Measurements from ENCODE around the gene LRP4.

LRP4 gene

GRCh38 chr11:46894506-46894905, 23.8 kb downstream of the LRP4 start:
- no peak for DNase-seq (ENCODE audit: low read depth in 2 of 2)

- no peak for DNase-seq (ENCODE audit: low read depth in 2 of 2)
These were observed 25.5 kb downstream of the LRP4 start for GRCh38 chr11:46892838-46893237.

GRCh38 chr11:46892109-46892508, 26.2 kb downstream of the LRP4 start:
- DNase-seq (ENCODE audit: low read depth in 2 of 2): no peak

GRCh38 chr11:46890665-46891064, 27.7 kb downstream of the LRP4 start:
- DNase-seq (ENCODE audit: low read depth in 2 of 2): no peak

GRCh38 chr11:46889689-46890475, 28.5 kb downstream of the LRP4 start:
- peak; percentile 47 to 51 for DNase-seq (ENCODE audit: low read depth in 2 of 2)

- DNase-seq (ENCODE audit: low read depth in 2 of 2): no peak
These were observed 29.1 kb downstream of the LRP4 start for GRCh38 chr11:46889251-46889650.

GRCh38 chr11:46888636-46889035, 29.7 kb downstream of the LRP4 start:
- DNase-seq (ENCODE audit: low read depth in 2 of 2): no peak

- DNase-seq (ENCODE audit: low read depth in 2 of 2): no peak
These were observed 32.1 kb downstream of the LRP4 start for GRCh38 chr11:46886211-46886610.

- no peak for DNase-seq (ENCODE audit: low read depth in 2 of 2)
These were observed 39.2 kb downstream of the LRP4 start for GRCh38 chr11:46879056-46879585.

GRCh38 chr11:46877580-46877979, 40.8 kb downstream of the LRP4 start:
- DNase-seq (ENCODE audit: low read depth in 2 of 2): no peak

- DNase-seq (ENCODE audit: low read depth in 2 of 2): no peak
These were observed 41.9 kb downstream of the LRP4 start for GRCh38 chr11:46876471-46876870.

- DNase-seq (ENCODE audit: low read depth in 2 of 2): no peak
These were observed 43.8 kb downstream of the LRP4 start for GRCh38 chr11:46874586-46874985.

- no peak for DNase-seq (ENCODE audit: low read depth in 2 of 2)
These were observed 49.4 kb downstream of the LRP4 start for GRCh38 chr11:46868912-46869311.

- no peak for DNase-seq (ENCODE audit: low read depth in 2 of 2)
These were observed 53.0 kb downstream of the LRP4 start for GRCh38 chr11:46865340-46865739.

- DNase-seq (ENCODE audit: low read depth in 2 of 2): no peak
These were observed 58.1 kb downstream of the LRP4 start for GRCh38 chr11:46860218-46860617.

- no peak for DNase-seq (ENCODE audit: low read depth in 2 of 2)
These were observed 59.3 kb downstream of the LRP4 start for GRCh38 chr11:46858920-46859546.

GRCh38 chr11:46857666-46858065, 60.7 kb downstream of the LRP4 start:
- DNase-seq (ENCODE audit: low read depth in 2 of 2): no peak

- DNase-seq (ENCODE audit: low read depth in 2 of 2): no peak
These were observed 61.6 kb downstream of the LRP4 start for GRCh38 chr11:46856605-46857343.

- no peak for DNase-seq (ENCODE audit: low read depth in 2 of 2)
These were observed 62.5 kb downstream of the LRP4 start for GRCh38 chr11:46855863-46856262.

GRCh38 chr11:46855167-46855566, 63.2 kb downstream of the LRP4 start:
- no peak for DNase-seq (ENCODE audit: low read depth in 2 of 2)

- DNase-seq (ENCODE audit: low read depth in 2 of 2): no peak
These were observed 67.4 kb downstream of the LRP4 start for GRCh38 chr11:46850829-46851380.

- no peak for DNase-seq (ENCODE audit: low read depth in 2 of 2)
These were observed 68.7 kb downstream of the LRP4 start for GRCh38 chr11:46849631-46850030.
